H9 (cell line): ENCODE results near the gene LMX1A. TPM values are rescaled to one million over a fixed set of nuclear protein-coding genes. Genes with fewer than 3 reads are reported as not detected.

ENCODE experiments used
- DNase-seq: peaks from one replicate; pipeline ENCODE4 v3.0.0-alpha.2; 2017
- H2AFZ ChIP-seq: one replicate; pipeline ENCODE4 v1.6.1; 2013; ENCODE audit warnings: mild to moderate bottlenecking, low read length, control low read depth, moderate library complexity
- H2AK5ac ChIP-seq: 2 replicates; pipeline ENCODE4 v1.6.1; 2013; ENCODE audit warnings: low read length, control low read depth, mixed read lengths; ENCODE audit not compliant: insufficient read length
- H2BK120ac ChIP-seq: one replicate; pipeline ENCODE4 v1.6.1; 2013; ENCODE audit warnings: low read depth, mild to moderate bottlenecking, low read length, control low read depth, inconsistent platforms; ENCODE audit not compliant: poor library complexity, severe bottlenecking
- H2BK12ac ChIP-seq: 2 replicates; pipeline ENCODE4 v1.6.1; 2013; ENCODE audit warnings: low read length, control low read depth, mixed read lengths, low read depth; ENCODE audit not compliant: insufficient read length
- H2BK15ac ChIP-seq: 2 replicates; pipeline ENCODE4 v1.6.1; 2013; ENCODE audit warnings: low read depth, low read length, control low read depth
- H2BK20ac ChIP-seq: one replicate; pipeline ENCODE4 v1.6.1; 2013; ENCODE audit warnings: low read depth, mild to moderate bottlenecking, low read length, control low read depth, inconsistent platforms; ENCODE audit not compliant: poor library complexity, severe bottlenecking
- H2BK5ac ChIP-seq: 2 replicates; pipeline ENCODE4 v1.6.1; 2013; ENCODE audit warnings: low read length, control low read depth, mixed read lengths; ENCODE audit not compliant: insufficient read length
- H3K14ac ChIP-seq: 2 replicates; pipeline ENCODE4 v1.6.1; 2013; ENCODE audit warnings: low read length, control low read depth; ENCODE audit not compliant: insufficient read depth
- H3K18ac ChIP-seq: 2 replicates; pipeline ENCODE4 v1.6.1; 2013; ENCODE audit warnings: low read depth, mild to moderate bottlenecking, mixed read lengths, low read length, control low read depth; ENCODE audit not compliant: insufficient read length
- H3K23ac ChIP-seq: 2 replicates; pipeline ENCODE4 v1.6.1; 2013; ENCODE audit warnings: low read length, control low read depth, mixed read lengths, low read depth; ENCODE audit not compliant: insufficient read length
- H3K23me2 ChIP-seq: 2 replicates; pipeline ENCODE4 v1.6.1; 2013; ENCODE audit warnings: low read depth, mild to moderate bottlenecking, mixed read lengths, low read length, control low read depth; ENCODE audit not compliant: insufficient read length, poor library complexity, severe bottlenecking
- H3K27ac ChIP-seq: 2 replicates; pipeline ENCODE4 v1.5.1; 2013; ENCODE audit warnings: low read length, control low read depth, mixed read lengths, low read depth; ENCODE audit not compliant: insufficient read length
- H3K27me3 ChIP-seq: 2 replicates; pipeline ENCODE4 v1.6.1; 2013; ENCODE audit warnings: low read length, control low read depth, inconsistent platforms; ENCODE audit not compliant: insufficient read depth
- H3K4ac ChIP-seq: 2 replicates; pipeline ENCODE4 v1.6.1; 2013; ENCODE audit warnings: low read depth, mild to moderate bottlenecking, control low read depth, inconsistent platforms, low read length, moderate library complexity
- H3K4me1 ChIP-seq: 2 replicates; pipeline ENCODE4 v1.6.1; 2013; ENCODE audit warnings: low read length, control low read depth, inconsistent platforms; ENCODE audit not compliant: insufficient read depth
- H3K4me2 ChIP-seq: 2 replicates; pipeline ENCODE4 v1.6.1; 2013; ENCODE audit warnings: low read length, control low read depth, mixed read lengths; ENCODE audit not compliant: insufficient read length, insufficient read depth
- H3K56ac ChIP-seq: 2 replicates; pipeline ENCODE4 v1.6.1; 2013; ENCODE audit warnings: low read depth, mild to moderate bottlenecking, mixed read lengths, low read length, control low read depth; ENCODE audit not compliant: insufficient read length
- H3K79me1 ChIP-seq: 2 replicates; pipeline ENCODE4 v1.6.1; 2013; ENCODE audit warnings: low read depth, mild to moderate bottlenecking, moderate library complexity, low read length, control low read depth, inconsistent platforms; ENCODE audit not compliant: insufficient read depth, poor library complexity, severe bottlenecking
- H3K79me2 ChIP-seq: 2 replicates; pipeline ENCODE4 v1.6.1; 2013; ENCODE audit warnings: low read length, control low read depth, inconsistent platforms; ENCODE audit not compliant: insufficient read depth
- H3K9ac ChIP-seq: 2 replicates; pipeline ENCODE4 v1.6.1; 2013; ENCODE audit warnings: low read length, control low read depth, mixed read lengths; ENCODE audit not compliant: insufficient read length; ENCODE audit errors: extremely low read depth
- H3K9me3 ChIP-seq: one replicate; pipeline ENCODE4 v1.6.1; 2013; ENCODE audit warnings: low read depth, low read length, inconsistent platforms; ENCODE audit not compliant: control insufficient read depth
- H3T11ph ChIP-seq: one replicate; pipeline ENCODE4 v1.6.1; 2013; ENCODE audit warnings: mild to moderate bottlenecking, low read length, control low read depth, inconsistent platforms
- H4K20me1 ChIP-seq: one replicate; pipeline ENCODE4 v1.6.1; 2013; ENCODE audit not compliant: control insufficient read depth, insufficient read length, insufficient read depth
- H4K5ac ChIP-seq: 2 replicates; pipeline ENCODE4 v1.6.1; 2013; ENCODE audit warnings: low read depth, mild to moderate bottlenecking, mixed read lengths, low read length, control low read depth; ENCODE audit not compliant: insufficient read length
- H4K8ac ChIP-seq: replicated peaks from 2 replicates; pipeline ENCODE4 v1.6.1; 2013; ENCODE audit warnings: low read length, control low read depth, mixed read lengths, low read depth; ENCODE audit not compliant: insufficient read length
- H4K91ac ChIP-seq: 2 replicates; pipeline ENCODE4 v1.6.1; 2013; ENCODE audit warnings: low read depth, mild to moderate bottlenecking, moderate library complexity, mixed read lengths, low read length, control low read depth; ENCODE audit not compliant: insufficient read length
- H3K27ac Mint-ChIP-seq, 3 experiments: 2 replicates in 2 of 3; 3 replicates in 1 of 3; pipeline ENCODE4 v1.8.0; 2020 to 2021; ENCODE audit warnings: mixed read lengths in 3 of 3, mild to moderate bottlenecking in 1 of 3, moderate library complexity in 1 of 3
- H3K27me3 Mint-ChIP-seq: 2 replicates; pipeline ENCODE4 v1.8.0; 2021; ENCODE audit warnings: low read depth, mild to moderate bottlenecking, moderate library complexity, mixed read lengths
- H3K36me3 Mint-ChIP-seq, 3 experiments: 2 replicates in 2 of 3; 3 replicates in 1 of 3; pipeline ENCODE4 v1.8.0; 2020 to 2021; ENCODE audit warnings: low read depth in 3 of 3, mixed read lengths in 3 of 3; ENCODE audit not compliant: insufficient read depth in 1 of 3
- H3K4me1 Mint-ChIP-seq, 2 experiments: 2 replicates each; pipeline ENCODE4 v1.8.0; 2020; ENCODE audit warnings: mixed read lengths in 2 of 2
- H3K4me3 Mint-ChIP-seq, 2 experiments: 2 replicates in 1 of 2; 3 replicates in 1 of 2; pipeline ENCODE4 v1.8.0; 2020 to 2021; ENCODE audit warnings: mild to moderate bottlenecking in 2 of 2, mixed read lengths in 2 of 2, moderate library complexity in 1 of 2
- H3K9me3 Mint-ChIP-seq, 2 experiments: 2 replicates in 1 of 2; 3 replicates in 1 of 2; pipeline ENCODE4 v1.8.0; 2020; ENCODE audit warnings: mild to moderate bottlenecking in 2 of 2, mixed read lengths in 2 of 2, moderate library complexity in 1 of 2
- WGBS: extraction: QIAGEN DNeasy Blood & Tissue Kit; methylation state at CpG from one replicate; pipeline ENCODE4 v1.1.7; 2013; ENCODE audit warnings: missing lambda C conversion rate, low lambda C conversion rate, mixed read lengths; ENCODE audit not compliant: insufficient read length; ENCODE audit errors: extremely low coverage; 5-methylcytosine and 5-hydroxymethylcytosine counted together
- total RNA-seq: library from RNA; stranded (reverse); gene quantifications from 2 replicates; pipeline ENCODE4 v1.2.1, GENCODE V29; 2021
- TF ChIP-seq, protein P1 (sequence below): fragments of 200-600 bp; sonication (generic); conservative IDR thresholded peaks from 3 replicates; pipeline ENCODE4 v1.8.0; 2021; ENCODE audit warnings: antibody characterized with exemption, mild to moderate bottlenecking

LMX1A gene
- total RNA-seq, 1 experiment from 2014 or later: not detected

GRCh38 chr1:165248969-165249571 is 107.4 kb downstream of the LMX1A start:
- H3K4me3 Mint-ChIP-seq: no peak overlapping the region
- no peak overlapping the region for H2BK5ac ChIP-seq
- H2AFZ ChIP-seq: no peak overlapping the region
- H4K8ac ChIP-seq: no peak overlapping the region
- H3K4me1 Mint-ChIP-seq: peaks cover 15 to 22% of the 10 kb centered on the region in 2 experiments
- DNase-seq: no peak
- H3K27ac ChIP-seq: no peak overlapping the region
- H4K20me1 ChIP-seq: no peaks in the 10 kb centered on the region
- WGBS: no CpG with 5 or more reads among the region's 5 CpGs
- no peaks in the 10 kb centered on the region for H3K27me3 ChIP-seq
- H3K4me2 ChIP-seq: no peak overlapping the region
- H3K79me2 ChIP-seq: no peaks in the 10 kb centered on the region
- H3K56ac ChIP-seq: no peak overlapping the region
- no peak overlapping the region for H2BK15ac ChIP-seq
- H3K4me1 ChIP-seq: no peaks in the 10 kb centered on the region
- H2BK120ac ChIP-seq: no peak overlapping the region
- H2AK5ac ChIP-seq: no peak overlapping the region
- H2BK20ac ChIP-seq: no peak overlapping the region
- H3K36me3 Mint-ChIP-seq: no peaks in the 10 kb centered on the region
- H3K18ac ChIP-seq: no peak overlapping the region
- H2BK12ac ChIP-seq: no peak overlapping the region
- H3K23me2 ChIP-seq: no peaks in the 10 kb centered on the region
- H3K79me1 ChIP-seq: no peaks in the 10 kb centered on the region
- no peak overlapping the region for H3K9ac ChIP-seq
- H3K9me3 ChIP-seq: no peaks in the 10 kb centered on the region
- TF ChIP-seq, protein P1, sequence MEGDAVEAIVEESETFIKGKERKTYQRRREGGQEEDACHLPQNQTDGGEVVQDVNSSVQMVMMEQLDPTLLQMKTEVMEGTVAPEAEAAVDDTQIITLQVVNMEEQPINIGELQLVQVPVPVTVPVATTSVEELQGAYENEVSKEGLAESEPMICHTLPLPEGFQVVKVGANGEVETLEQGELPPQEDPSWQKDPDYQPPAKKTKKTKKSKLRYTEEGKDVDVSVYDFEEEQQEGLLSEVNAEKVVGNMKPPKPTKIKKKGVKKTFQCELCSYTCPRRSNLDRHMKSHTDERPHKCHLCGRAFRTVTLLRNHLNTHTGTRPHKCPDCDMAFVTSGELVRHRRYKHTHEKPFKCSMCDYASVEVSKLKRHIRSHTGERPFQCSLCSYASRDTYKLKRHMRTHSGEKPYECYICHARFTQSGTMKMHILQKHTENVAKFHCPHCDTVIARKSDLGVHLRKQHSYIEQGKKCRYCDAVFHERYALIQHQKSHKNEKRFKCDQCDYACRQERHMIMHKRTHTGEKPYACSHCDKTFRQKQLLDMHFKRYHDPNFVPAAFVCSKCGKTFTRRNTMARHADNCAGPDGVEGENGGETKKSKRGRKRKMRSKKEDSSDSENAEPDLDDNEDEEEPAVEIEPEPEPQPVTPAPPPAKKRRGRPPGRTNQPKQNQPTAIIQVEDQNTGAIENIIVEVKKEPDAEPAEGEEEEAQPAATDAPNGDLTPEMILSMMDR: no peak
- no peak overlapping the region for H4K91ac ChIP-seq
- H3K4ac ChIP-seq: no peak overlapping the region
- no peak overlapping the region for H3K23ac ChIP-seq
- H3K27me3 Mint-ChIP-seq: peaks cover 29% of the 10 kb centered on the region
- no peak overlapping the region for H3K14ac ChIP-seq
- no peak overlapping the region for H3K27ac Mint-ChIP-seq
- no peak overlapping the region for H3T11ph ChIP-seq
- no peak overlapping the region for H4K5ac ChIP-seq
- no peaks in the 10 kb centered on the region for H3K9me3 Mint-ChIP-seq
